HG02763 (cell line): ENCODE data around the gene SEC11A.
"Not testable (repeated sequence)": the region's sequence is repeated elsewhere in the genome, so short reads cannot be mapped to it uniquely, and the experiment has no call there.

Source experiments
- ATAC-seq: cut with Tn5 transposase; IDR thresholded peaks from one replicate; pipeline ENCODE4 v1.9.1; 2021; ENCODE audit warnings: mild to moderate bottlenecking, moderate library complexity; ENCODE audit not compliant: unreplicated experiment

The SEC11A gene

DNA sequence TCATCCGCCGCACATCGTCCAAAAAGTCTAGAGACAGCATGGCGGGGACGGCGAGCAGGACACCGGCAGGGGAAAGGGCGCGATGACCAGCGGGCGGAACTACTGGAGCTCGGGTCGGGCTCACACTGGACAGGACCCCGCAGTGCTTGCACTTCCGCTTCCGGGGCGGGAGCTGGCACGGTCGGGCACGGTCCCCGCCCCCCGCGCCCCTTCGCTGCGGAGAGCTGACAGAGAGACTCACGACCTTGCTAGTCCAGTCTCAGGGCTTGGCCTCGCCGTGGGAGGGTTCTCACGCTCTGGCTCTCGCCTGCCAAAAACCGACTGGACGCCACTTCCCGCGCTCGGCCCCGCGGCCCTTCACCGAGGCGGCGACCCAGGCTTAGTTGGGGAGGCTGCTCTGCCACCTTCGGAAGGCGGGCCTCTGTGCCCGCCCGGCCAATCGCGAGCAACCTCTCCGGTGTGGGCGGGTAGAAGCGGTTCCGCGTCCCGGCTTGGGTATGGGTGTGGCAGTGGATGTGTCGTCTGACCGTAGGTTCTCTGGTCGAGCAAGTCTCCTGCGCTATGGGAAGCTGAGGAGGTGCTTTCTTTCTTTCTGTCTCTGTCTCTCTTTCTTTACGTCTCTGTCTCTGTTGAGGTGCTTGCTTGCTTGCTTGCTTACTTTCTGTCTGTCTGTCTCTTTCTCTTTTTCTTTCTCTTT, at the start of gene SEC11A:
TSS of gene SEC11A (minus strand) at position 104 of the 697 bp plus-strand sequence. CDS start at position 40, 64 bp downstream.
- peak; percentile 94 for ATAC-seq

DNA sequence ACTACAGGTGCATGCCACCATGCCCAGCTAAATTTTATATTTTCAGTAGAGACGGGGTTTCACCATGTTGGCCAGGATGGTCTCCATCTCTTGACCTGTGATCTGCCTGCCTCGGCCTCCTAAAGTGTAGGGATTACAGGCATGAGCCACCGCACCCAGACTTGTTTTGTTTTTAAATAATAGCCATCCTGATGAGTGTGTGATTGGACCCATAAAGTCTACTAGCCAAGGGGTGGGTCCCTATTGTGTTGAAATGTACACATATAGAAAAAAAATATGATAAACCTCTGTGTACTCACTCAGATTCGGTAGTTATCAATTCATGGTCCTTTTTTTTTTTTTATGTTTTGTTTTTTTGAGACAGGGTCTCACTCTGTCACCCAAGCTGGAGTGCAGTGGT, 49.7 kb upstream of the SEC11A start:
- ATAC-seq, result no peak

- no peak for ATAC-seq
Observed at GRCh38 chr15:84764989-84765388, 49.0 kb upstream of the SEC11A start.

GRCh38 chr15:84764585-84764984, 48.6 kb upstream of the SEC11A start:
- ATAC-seq, result no peak

DNA sequence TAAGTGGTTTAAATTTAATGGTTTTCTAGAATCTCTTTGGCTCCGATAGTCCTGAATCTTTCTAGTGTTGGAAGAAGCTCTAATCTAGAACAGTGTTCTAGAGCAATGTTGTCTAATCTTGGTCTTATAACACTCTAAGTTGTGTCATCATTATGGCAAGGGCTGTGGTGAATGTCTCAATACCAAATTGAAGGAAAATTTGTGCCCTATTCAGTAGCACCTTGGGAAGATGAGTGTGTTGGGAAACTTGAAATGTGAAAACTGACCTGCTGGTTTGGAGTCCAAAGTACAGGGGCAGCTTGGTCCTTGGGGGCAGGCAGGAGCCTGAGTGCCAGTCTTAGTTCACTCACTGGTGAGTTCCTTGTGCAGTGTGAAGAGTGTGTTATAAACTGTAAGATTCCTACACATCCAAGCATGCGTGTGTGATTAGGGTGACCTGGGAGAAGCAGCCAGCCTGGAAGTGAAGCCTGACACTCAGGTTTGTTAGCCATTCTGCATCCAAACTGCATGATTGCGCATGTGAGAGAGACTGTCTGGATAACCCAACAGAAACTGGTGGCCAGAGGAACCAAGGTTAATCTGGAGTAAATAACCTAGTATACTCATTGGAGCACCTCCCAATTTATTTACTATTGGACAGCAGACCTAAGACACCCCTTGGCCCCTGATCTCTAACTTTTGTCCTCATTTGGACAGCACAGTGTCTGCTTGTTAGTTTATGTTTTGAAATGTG, 47.1 kb upstream of the SEC11A start:
- no peak for ATAC-seq

- ATAC-seq, result no peak
Observed at GRCh38 chr15:84761607-84762131, 45.7 kb upstream of the SEC11A start.

- no peak for ATAC-seq
Observed at GRCh38 chr15:84760219-84760618, 44.3 kb upstream of the SEC11A start.

GRCh38 chr15:84759018-84759417, 43.1 kb upstream of the SEC11A start:
- no peak for ATAC-seq

GRCh38 chr15:84755736-84756527, 40.0 kb upstream of the SEC11A start:
- no peak for ATAC-seq

GRCh38 chr15:84754889-84755288, 39.0 kb upstream of the SEC11A start:
- not testable (repeated sequence) for ATAC-seq

DNA sequence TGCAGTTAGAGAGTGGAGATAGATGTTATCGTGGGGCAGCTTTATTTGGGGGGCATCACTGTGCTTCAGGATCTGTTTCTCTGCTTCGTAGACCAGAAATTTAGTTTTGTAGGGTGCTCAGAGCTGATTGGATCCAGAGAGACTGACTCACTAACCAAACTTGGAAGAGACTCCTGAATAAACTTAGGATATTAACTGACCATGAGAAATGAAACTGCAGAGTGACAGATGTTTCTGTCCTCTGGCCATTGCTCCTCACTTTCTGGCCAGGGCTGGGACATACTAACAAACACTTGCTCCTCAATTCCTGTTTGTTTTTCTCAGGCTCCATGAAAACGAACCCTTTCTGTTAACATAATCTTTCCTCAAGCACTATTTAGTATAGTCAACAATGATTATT, 36.8 kb upstream of the SEC11A start:
- no peak for ATAC-seq

DNA sequence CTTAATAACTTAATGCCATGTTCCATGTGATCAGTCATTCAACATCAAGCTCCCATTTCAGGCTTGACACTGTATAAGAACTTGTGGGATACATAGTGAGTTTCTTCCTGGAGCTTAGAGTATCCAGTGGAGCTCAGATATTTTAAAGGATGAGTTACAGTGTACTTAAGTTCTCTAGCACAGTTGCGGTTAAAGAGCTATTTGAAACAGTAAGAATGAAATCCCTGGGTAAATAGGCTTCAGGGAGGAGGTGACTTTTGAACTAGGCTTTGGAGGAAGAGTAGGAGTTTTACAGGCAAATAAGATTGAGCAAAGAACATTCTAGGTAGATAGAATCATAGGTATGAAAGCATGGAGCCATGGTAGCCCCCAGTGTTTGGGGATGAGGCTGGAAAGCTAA, 36.3 kb upstream of the SEC11A start:
- no peak for ATAC-seq

- not testable (repeated sequence) for ATAC-seq
Observed at GRCh38 chr15:84751721-84752120, 35.8 kb upstream of the SEC11A start.

DNA sequence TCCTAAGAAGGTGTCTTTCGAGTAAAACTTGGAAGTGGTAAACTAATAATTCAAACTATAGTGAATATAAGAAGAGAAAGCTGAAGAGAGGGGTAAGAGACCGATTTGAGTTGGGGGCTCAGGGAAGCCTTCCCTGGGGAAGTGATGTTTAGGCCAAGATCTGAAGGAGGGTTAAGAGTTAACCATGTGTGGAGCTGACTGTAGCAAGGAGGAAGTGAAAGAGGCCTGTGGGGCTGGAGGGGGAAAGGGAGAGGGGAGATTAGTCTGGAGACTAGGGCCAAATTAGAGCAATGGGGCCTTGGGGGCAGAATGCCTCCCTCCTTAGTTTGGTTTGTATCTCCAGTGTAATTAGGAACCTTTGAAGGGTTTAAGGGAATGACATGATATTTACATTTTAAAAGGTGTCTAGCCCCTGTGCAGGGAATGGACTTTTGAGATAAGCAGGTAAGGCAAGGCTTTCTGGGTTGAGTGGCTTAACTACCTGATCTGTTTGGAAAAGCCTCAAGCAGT, 34.7 kb upstream of the SEC11A start:
- peak; percentile 22 for ATAC-seq

GRCh38 chr15:84749111-84749991, 33.4 kb upstream of the SEC11A start:
- ATAC-seq, result no peak

GRCh38 chr15:84748274-84749110, 32.6 kb upstream of the SEC11A start, which contains the start of gene ZNF592:
Gene ZNF592 (plus strand): TSS chr15:84748592. CDS start chr15:84782676, 34,084 bp downstream.
- ATAC-seq, result peak; percentile 49

DNA sequence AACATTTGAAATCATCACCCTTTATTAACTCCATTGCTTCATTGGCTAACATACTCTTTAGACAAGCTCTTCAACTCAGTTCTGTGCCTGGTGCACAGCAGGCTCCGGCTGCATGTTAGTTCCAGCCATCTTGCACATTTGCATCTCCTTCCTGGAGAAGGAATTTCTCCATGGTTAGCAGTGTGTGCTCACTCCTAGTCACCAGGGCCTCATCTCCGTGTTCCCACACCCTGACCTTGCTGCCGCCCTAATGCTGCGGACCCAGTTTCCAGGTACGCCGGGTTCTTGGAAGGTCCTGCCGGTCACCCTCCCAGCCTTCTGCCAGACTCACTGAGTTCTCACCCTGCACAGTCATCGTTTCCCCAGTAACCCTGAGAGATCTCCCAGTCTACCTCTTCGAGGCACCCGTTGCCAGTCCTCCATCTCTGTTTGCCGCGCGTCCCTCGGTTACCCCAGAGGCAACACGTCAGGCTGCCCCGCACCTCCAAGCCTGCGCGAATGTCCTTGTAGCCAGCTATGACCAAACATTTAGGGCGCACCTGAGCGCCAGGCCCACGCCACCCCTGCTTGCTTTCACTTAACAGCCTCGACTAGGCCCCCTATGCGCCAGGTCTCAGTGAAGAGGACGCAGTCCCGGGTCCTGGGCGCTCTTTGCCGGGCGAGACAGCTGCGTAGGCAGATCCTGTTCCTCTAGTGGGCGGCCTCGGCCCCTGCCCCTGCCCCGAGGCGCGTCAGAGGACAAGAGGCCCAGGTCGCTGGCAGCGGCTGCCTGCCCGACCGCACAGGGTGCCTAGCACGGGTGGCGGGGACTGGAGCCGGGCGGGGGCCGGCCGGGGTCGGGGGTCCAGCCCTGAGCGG, 31.7 kb upstream of the SEC11A start:
- ATAC-seq, result peak; percentile 42

GRCh38 chr15:84741121-84741520, 25.2 kb upstream of the SEC11A start:
- ATAC-seq, result no peak
